NOMO-1 (cell line): Measurements from ENCODE around the gene MLC1.
"Not testable (repeated sequence)": the region's sequence is repeated elsewhere in the genome, so short reads cannot be mapped to it uniquely, and the experiment has no call there.

Experiments used
- DNase-seq, 2 experiments: peaks; one replicate each; lab custom pipeline; 2025; ENCODE audit not compliant: unreplicated experiment in 2 of 2; lab: John Stamatoyannopoulos, UW

The MLC1 gene

DNA sequence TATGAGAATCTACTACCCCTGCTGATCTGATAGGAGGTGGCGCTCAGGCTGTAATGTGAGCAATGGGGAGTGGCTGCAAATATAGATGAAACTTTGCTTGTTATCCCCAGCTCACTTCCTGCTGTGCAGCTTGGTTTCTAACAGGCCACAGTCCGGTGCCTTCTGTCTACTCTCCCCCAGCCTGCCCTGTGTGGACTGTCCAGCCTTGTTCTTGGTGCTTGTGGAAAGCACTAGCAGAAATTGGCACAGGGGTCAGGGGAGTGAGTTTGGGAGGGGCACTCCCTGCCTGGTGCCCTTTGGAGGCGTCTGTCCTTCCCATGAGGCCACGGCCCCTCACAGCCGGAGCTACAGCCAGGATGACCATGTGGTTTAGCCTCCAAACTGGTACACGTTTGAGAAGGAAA is 18.9 kb upstream of the MLC1 start:
- DNase-seq, result no peak

GRCh38 chr22:50102946-50103345 is 17.7 kb upstream of the MLC1 start:
- DNase-seq, result no peak

GRCh38 chr22:50101870-50102565 is 16.8 kb upstream of the MLC1 start:
- no peak for DNase-seq

DNA sequence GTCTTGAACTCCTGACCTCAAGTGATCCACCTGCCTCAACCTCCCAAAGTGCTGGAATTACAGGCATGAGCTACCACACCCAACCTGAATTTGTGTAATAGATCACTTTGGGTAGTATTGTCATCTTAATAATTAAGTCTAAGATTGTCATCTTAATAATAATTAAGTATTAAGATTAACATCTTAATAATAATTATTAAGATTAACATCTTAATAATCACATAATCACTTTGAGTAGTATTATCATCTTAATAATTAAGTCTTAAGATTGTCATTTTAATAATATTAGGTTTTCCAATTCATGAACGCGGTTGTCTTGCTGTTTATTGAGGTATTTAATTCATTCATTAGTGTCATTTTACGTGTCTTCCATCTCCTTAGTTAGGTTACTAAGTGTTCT is 12.8 kb upstream of the MLC1 start:
- DNase-seq, result no peak

- no peak for DNase-seq
These were observed 7.1 kb upstream of the MLC1 start for GRCh38 chr22:50092342-50092741.

DNA sequence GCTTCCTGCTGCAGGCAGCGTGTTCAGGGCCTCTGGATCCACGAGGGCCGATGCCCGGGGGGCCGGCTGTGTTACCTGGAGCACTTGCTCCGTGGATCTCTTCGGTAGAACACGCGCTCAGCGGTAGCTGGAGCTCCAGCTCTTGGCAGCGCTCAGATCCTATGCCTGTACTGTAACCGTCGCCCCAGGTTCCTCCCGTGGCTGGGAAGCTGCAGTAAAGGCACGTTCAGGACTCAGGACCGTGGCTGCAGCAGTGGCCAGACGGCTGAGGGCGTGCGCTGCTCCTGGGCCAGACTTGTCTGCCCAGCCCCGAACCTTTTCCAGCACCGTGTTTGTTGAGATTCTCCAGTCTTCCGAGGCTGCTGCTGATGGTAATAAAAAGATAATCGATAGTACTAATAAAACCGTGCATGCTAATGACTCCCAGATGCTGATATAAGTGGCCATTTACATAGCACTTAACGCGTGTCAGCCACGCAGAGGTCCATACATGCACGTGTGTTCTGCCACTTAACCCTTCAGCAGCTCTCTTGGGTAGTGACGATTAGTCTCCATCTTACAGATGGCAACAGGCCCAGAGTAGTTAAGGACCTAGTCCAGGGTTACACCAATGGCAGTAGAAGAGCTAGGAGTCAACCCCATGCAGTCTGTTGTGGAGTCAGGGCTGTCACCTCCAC is 6.0 kb upstream of the MLC1 start:
- no peak for DNase-seq

DNA sequence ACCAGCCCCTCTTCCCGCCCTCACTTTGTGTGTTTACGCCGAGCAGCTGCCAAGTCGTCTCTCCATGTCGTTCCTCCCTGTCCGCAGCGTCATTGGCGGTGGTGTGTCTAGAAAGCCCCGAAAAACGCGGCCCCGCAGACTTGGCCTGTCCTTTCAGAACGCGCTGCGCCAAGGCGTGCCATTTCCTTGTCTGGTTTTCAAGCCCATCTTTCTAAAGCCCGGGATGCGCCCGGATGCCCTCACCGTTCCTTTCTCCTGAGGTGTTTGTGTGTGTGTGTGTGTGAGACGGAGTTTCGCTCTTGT is 5.1 kb upstream of the MLC1 start:
- DNase-seq, result no peak

DNA sequence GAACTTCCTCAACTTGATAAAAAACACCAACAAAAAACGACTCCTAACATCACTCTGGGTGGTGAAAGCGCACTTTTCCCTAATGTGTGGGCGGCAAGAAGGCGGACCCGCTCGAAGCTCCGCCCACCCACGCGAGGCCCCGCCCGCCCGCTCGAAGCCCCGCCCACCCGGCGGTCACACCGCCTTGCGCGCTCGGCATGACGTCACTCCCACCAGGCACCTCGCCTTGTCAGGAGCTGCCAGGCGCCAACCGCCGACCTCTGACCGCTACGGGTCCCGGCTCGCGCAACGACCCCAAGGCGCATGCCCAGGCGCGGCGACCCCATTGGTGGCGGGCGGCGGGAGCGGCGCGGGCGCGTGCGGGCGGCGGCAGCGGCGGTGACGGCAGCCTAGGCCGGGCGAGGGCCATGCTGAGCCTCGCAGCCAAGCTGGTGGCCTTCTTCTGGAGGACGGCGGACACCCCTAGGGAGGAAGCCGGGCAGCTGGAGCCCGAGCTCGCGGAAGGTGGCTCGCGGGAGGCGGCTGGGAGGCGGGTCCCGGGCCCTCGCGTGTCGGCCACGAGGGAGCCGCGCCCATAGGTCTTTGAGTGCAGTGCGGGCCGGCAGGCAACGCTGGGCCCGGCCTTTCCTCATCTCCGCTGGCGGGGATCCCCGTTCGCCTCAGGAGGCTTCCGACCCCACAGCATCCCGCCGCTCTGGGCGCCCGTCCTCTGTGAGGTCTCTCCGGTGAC is 4.6 kb upstream of the MLC1 start, which contains the start of gene MOV10L1:
TSS of gene MOV10L1 (plus strand) at position 325 of the 730 bp plus-strand sequence. CDS start at position 408, 83 bp downstream.
- no peak for DNase-seq

GRCh38 chr22:50089231-50089630 is 4.0 kb upstream of the MLC1 start:
- no peak for DNase-seq

DNA sequence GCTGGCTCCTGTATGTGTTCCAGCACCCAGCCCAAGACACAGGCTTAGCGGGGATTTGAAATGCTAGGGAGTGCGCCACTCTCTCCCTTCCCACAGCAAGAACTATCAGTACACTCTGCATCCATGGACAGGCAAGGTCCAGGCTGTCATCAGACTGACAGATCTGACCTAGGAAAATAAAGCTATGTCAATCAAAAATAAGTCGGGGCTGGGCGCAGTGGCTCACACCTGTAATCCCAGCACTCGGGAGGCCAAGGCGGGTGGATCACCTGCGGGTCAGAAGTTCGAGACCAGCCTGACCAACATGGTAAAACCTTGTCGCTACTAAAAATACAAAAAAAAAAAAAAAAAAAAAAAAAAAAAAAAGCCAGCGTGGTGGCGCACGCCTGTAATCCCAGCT is 2.9 kb upstream of the MLC1 start:
- no peak for DNase-seq

- no peak for DNase-seq
These were observed 2.4 kb upstream of the MLC1 start for GRCh38 chr22:50087646-50088045.

DNA sequence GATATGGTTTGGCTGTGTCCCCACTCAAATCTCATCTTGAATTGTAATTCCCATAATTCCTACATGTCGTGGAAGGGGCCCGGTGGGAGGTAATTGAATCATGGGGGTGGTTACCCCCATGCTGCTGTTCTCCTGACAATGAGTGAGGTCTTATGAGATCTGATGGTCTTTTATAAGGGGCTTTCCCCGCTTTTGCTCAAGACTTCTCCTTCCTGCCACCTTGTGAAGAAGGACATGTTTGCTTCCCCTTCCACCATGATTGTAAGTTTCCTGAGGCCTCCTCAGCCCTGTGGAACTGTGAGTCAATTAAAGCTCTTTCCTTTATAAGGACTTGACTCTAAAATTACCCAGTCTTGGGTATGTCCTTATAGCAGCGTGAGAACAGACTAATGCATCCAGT is 1.7 kb upstream of the MLC1 start:
- not testable (repeated sequence) for DNase-seq

DNA sequence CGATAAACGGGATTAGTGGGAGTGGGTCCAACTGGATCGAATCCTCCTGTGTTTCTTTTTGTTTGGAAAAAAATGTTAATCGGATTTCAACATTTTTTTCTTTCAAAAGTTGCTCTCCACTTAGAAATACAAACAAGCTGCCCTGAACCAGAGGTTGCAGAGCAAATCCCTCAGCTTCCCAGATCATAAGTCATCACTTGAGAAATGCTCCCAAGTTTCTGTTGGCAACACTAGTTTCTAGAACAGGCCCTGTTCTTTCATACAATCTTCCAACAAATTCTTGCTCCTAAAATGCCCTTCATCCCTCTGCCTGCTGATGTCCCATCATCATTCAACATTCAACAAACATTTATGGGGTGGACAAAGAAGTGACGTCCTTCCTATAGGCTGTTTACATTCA is 1.3 kb upstream of the MLC1 start:
- DNase-seq, result no peak

DNA sequence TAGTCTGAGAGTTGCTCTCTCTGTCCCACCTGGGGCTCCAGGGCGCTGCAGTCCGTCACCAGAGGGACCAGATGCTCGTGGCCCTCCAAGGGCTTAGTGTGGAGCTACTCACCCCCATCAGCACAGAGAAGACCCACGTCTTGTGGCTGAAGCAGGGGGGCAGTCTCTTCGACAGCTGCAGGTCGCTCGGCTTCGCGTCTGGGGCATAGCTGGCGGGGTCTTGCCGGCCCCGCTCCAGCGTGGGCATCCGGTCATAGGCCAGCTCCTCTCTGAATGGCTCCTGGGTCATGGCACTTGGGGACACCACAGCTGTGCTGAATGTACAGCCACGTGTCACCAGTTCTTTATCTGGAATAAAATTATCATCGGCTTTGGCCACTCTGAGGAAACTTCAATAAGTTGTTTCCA is 608 bp downstream of the MLC1 start:
- DNase-seq, result no peak

DNA sequence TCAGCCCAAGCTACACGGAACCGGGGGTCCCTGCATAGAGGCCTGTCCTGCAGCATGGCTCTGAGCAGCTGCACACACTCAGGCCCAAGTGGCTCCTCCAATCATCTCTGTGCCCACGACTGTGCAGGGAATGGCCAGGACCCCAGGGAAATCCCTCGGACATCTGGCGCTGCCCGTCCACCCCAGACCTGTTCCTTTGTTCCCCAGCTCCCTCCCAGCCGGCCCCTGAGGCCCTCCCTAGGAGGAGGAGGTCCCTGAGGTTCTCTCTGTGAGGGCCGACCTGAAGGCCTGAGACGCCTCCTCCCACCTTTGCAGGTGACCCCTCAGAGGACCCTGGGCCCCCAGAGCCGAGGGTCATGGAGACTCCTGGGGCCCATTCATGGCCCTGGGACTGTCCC is 1.1 kb downstream of the MLC1 start:
- no peak for DNase-seq

DNA sequence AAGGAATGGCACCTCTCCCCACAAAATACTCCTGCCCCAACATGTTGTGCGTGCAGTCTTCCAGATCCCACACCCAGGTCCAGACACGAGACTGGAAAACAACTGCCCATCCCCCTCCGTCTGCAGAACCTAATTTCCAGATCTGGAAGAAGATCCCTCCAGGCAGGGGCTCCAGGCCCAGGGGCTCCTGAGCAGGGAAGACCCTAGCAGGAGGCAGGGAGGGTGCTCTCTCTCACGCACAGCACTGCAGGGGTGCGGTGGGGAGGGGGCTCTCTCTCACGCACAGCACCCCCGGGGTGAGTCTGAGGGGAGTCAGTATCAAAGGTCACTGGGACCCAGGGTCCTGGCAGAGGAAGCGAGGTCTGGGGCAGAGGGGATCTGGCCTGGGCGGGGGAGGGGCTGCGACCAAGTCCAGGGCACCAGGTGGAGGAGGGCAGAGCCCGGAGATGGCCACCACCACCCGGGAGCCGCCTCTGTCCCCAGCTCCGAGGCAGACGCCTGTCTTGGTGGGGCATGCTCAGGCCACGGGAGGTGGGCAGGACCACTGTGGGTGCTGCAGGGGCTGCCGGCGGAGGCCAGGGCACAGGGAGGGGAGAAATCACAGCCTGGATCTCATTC is 1.7 kb downstream of the MLC1 start:
- DNase-seq, result no peak

- DNase-seq, result no peak
These were observed 2.2 kb downstream of the MLC1 start for GRCh38 chr22:50082961-50083461.

- DNase-seq, result no peak
These were observed 3.0 kb downstream of the MLC1 start for GRCh38 chr22:50082197-50082715.

GRCh38 chr22:50081426-50082196 is 3.6 kb downstream of the MLC1 start:
- DNase-seq, result no peak

DNA sequence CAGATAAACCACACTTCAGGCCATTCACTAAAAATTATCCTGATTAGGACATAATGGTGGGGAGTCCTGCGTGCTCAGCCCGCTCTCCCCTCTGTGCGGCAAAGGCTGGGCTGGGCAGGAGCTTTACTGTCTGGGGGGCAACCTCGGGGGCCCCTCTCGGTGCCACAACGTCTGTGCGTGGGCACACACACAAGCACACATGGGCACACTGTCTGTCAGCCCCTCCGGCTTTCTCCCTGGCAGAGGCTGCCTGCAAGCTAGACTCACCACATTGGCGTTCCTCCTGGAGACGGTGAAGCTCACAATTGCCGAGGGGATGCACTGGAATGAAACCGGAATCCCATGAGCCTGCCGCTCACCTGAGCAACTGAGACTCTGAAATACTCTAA is 5.2 kb downstream of the MLC1 start:
- DNase-seq, result no peak
